Measurements from ENCODE around the gene ETFB.

DNA sequence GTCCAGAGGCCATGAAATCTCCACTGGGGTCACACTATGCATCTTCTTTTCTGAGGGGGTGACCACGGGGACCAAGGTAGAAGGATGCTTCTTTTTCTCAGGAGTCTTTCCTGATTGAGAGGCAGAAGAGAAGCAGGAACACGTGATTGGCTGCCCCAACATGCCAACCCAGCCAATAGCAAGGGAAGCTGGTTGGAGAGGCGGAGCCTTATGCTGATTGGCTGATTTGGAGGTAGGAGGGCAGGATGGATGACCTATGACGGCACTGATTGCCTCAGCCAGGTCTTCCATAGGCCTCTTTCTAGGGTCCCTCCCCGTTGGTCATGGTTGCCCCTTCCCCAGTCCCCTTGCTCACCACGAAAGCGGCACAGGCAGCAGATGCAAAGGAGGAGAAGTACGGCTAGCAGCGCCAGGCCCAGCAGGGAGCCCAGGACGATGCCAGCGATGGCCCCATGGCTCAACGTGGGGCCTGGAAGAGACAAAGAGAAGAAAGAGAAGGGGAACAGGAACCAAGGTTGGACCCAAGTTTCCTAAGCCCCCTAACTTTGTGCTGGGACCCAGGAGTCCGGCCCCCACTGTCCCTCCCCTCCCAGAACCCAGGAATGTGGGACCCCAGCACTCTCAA lies 32.2 kb downstream of the ETFB start:
- TF ChIP-seq GABPA (IDR thresholded peaks at IDR 0.05; ENCODE audit: low read depth) (no peak), FOXM1 (IDR thresholded peaks at IDR 0.05; ENCODE audit: low read depth) (no peak), EZH2phosphoT487 (IDR thresholded peaks at IDR 0.05; ENCODE audit: borderline replicate concordance, low read depth) (no peak), POLR2AphosphoS5 (IDR thresholded peaks at IDR 0.05; ENCODE audit: low read depth, low read length) (no peak), YY1 (IDR thresholded peaks at IDR 0.05; ENCODE audit: low read depth) (no peak)
- TF ChIP-seq, protein P1, sequence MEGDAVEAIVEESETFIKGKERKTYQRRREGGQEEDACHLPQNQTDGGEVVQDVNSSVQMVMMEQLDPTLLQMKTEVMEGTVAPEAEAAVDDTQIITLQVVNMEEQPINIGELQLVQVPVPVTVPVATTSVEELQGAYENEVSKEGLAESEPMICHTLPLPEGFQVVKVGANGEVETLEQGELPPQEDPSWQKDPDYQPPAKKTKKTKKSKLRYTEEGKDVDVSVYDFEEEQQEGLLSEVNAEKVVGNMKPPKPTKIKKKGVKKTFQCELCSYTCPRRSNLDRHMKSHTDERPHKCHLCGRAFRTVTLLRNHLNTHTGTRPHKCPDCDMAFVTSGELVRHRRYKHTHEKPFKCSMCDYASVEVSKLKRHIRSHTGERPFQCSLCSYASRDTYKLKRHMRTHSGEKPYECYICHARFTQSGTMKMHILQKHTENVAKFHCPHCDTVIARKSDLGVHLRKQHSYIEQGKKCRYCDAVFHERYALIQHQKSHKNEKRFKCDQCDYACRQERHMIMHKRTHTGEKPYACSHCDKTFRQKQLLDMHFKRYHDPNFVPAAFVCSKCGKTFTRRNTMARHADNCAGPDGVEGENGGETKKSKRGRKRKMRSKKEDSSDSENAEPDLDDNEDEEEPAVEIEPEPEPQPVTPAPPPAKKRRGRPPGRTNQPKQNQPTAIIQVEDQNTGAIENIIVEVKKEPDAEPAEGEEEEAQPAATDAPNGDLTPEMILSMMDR (IDR thresholded peaks at IDR 0.05) = no peak
- TF ChIP-seq, protein P2, sequence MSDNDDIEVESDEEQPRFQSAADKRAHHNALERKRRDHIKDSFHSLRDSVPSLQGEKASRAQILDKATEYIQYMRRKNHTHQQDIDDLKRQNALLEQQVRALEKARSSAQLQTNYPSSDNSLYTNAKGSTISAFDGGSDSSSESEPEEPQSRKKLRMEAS (IDR thresholded peaks at IDR 0.05; ENCODE audit: low read depth) = no peak
- TF ChIP-seq, protein P3, sequence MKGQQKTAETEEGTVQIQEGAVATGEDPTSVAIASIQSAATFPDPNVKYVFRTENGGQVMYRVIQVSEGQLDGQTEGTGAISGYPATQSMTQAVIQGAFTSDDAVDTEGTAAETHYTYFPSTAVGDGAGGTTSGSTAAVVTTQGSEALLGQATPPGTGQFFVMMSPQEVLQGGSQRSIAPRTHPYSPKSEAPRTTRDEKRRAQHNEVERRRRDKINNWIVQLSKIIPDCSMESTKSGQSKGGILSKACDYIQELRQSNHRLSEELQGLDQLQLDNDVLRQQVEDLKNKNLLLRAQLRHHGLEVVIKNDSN (IDR thresholded peaks at IDR 0.05; ENCODE audit: borderline replicate concordance, low read depth) = no peak
